Stomach (tissue), 9 donors: Measurements from ENCODE around the gene CSMD2. TPM values are rescaled to one million over a fixed set of nuclear protein-coding genes. Genes with fewer than 3 reads are reported as not detected.

Experiments used
- DNase-seq, 2 donors: peaks; one replicate each; pipeline versions ENCODE4 v3.0.0 to v3.0.0-alpha.2; 2013 to 2019
- H3K27ac ChIP-seq, 5 donors: fragments of 200-600 bp in 4 of 5; sonication (generic) in 4 of 5; one replicate each; pipeline ENCODE4 v1.5.1; 2013 to 2019; ENCODE audit warnings: mild to moderate bottlenecking in 1 of 5, moderate library complexity in 1 of 5
- H3K27me3 ChIP-seq, 3 donors: fragments of 200-600 bp; sonication (generic); one replicate each; pipeline ENCODE4 v1.5.1; 2017 to 2019; ENCODE audit warnings: mixed run types in 1 of 3
- H3K36me3 ChIP-seq, 4 donors: fragments of 200-600 bp; sonication (generic); 1 replicate in 3 of 4; 2 replicates in 1 of 4; pipeline ENCODE4 v1.5.1; 2016 to 2019
- H3K4me1 ChIP-seq, 4 donors: fragments of 200-600 bp; sonication (generic); one replicate each; pipeline ENCODE4 v1.5.1; 2016 to 2019
- H3K4me3 ChIP-seq, 4 donors: fragments of 200-600 bp; sonication (generic) in 3 of 4; one replicate each; pipeline ENCODE4 v1.5.1; 2016 to 2019; ENCODE audit warnings: mild to moderate bottlenecking in 1 of 4
- H3K9me3 ChIP-seq, 4 donors: fragments of 200-600 bp; sonication (generic); one replicate each; pipeline ENCODE4 v1.5.1; 2016 to 2019
- EP300 ChIP-seq: sonication (generic); formaldehyde crosslinking; IDR thresholded peaks from one replicate; pipeline ENCODE4 v1.6.1; 2017; ENCODE audit warnings: antibody characterized with exemption
- POLR2A ChIP-seq, 4 donors: fragments of 450-650 bp; IDR thresholded peaks; one replicate each; pipeline ENCODE4 v1.6.1; 2016; ENCODE audit warnings: antibody characterized with exemption in 4 of 4, control low read depth in 2 of 4, mild to moderate bottlenecking in 1 of 4, moderate library complexity in 1 of 4
- POLR2AphosphoS5 ChIP-seq, 3 donors: sonication (generic); formaldehyde crosslinking; IDR thresholded peaks; one replicate each; pipeline ENCODE4 v1.6.1; 2016; ENCODE audit warnings: antibody characterized with exemption in 3 of 3
- WGBS, 5 donors: extraction: QIAGEN DNeasy Blood & Tissue Kit in 3 of 5; methylation state at CpG; one replicate each; pipeline versions ENCODE4 v1.1.5 to v1.1.7; 2013 to 2018; 5-methylcytosine and 5-hydroxymethylcytosine counted together
- intact Hi-C: fragments of 100-400 bp; cut with DNase I; formaldehyde crosslinking; loops from one replicate; pipeline ENCODE4 v1.15.1; 2023; ENCODE audit warnings: low total_unique reads
- polyA plus RNA-seq, 3 donors: library from polyadenylated mRNA; stranded (reverse); fragments of 200-250 nt; gene quantifications; one replicate each; pipeline ENCODE4 v1.2.3, GENCODE V29; 2013
- total RNA-seq, 5 donors: library from RNA; depleted of rRNA; stranded (reverse); fragments of >200 nt; gene quantifications; one replicate each; pipeline versions ENCODE4 v1.1.0 to v1.2.3, GENCODE V29; 2014 to 2016
- TF ChIP-seq, protein P1 (sequence below), 7 experiments: fragments of 450-650 bp in 4 of 7; fragments of 200-600 bp in 3 of 7; sonication (generic) in 3 of 7; IDR thresholded peaks; one replicate each; pipeline ENCODE4 v1.5.1; 2016 to 2019; ENCODE audit warnings: antibody characterized with exemption in 7 of 7, control low read depth in 2 of 7, mild to moderate bottlenecking in 1 of 7
- donor health status: healthy with polysubstance abuse.
- donor health status: Bipolar disorder and iron deficiency.
- donor health status: healthy.

Gene CSMD2
- total and polyA plus RNA-seq, 8 donors: 0.10 to 3.5 (median 0.37) TPM; not detected in 1

DNA sequence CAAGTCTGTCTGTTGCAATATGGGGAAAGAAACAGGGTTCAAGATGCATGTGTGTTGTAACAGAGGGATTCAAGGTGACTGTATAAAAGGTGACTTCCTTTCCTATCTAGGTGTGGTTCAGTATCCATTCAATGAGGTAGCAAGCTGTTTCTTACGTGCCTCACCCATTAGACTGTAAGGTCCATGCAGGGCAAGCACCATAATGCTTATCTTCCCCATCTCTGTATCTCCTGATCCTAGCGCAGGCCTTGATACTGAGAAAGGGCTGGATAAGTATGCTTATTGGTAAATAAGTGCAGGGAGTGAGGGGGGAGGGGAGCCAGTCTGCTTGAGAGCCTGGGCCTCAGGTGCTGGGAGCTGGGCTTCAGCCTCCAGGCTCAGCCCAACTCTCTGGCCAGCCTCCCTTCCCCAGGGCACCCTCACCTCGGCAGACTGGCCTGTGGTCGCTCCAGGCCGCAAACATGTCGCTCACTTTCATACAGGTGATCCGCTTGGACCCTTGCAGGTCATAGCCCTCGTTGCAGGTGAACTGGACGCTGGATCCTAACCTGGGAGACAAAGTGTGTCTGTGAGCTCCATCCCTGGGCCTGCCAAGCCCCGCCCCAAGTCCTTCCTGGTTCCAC lies 345.6 kb downstream of the CSMD2 start:
- intact Hi-C loops: no loop called here
- peaks cover 0 to 20% (median 3%) of the 10 kb centered on the region in 3 donors for H3K27me3 ChIP-seq
- H3K9me3 ChIP-seq: no peaks in the 10 kb centered on the region
- no peak overlapping the region for H3K27ac ChIP-seq
- no peak for DNase-seq
- no peaks in the 10 kb centered on the region for H3K4me1 ChIP-seq
- no peak for TF ChIP-seq POLR2AphosphoS5 (IDR thresholded peaks at IDR 0.05)
- TF ChIP-seq, protein P1, sequence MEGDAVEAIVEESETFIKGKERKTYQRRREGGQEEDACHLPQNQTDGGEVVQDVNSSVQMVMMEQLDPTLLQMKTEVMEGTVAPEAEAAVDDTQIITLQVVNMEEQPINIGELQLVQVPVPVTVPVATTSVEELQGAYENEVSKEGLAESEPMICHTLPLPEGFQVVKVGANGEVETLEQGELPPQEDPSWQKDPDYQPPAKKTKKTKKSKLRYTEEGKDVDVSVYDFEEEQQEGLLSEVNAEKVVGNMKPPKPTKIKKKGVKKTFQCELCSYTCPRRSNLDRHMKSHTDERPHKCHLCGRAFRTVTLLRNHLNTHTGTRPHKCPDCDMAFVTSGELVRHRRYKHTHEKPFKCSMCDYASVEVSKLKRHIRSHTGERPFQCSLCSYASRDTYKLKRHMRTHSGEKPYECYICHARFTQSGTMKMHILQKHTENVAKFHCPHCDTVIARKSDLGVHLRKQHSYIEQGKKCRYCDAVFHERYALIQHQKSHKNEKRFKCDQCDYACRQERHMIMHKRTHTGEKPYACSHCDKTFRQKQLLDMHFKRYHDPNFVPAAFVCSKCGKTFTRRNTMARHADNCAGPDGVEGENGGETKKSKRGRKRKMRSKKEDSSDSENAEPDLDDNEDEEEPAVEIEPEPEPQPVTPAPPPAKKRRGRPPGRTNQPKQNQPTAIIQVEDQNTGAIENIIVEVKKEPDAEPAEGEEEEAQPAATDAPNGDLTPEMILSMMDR (IDR thresholded peaks at IDR 0.05): no peak
- no peak for TF ChIP-seq EP300
- WGBS, 5 donors: 77 to 83% (median 80%) methylated on average over 10 of the region's 10 CpGs
- no peaks in the 10 kb centered on the region for H3K36me3 ChIP-seq
- H3K4me3 ChIP-seq: no peak overlapping the region

DNA sequence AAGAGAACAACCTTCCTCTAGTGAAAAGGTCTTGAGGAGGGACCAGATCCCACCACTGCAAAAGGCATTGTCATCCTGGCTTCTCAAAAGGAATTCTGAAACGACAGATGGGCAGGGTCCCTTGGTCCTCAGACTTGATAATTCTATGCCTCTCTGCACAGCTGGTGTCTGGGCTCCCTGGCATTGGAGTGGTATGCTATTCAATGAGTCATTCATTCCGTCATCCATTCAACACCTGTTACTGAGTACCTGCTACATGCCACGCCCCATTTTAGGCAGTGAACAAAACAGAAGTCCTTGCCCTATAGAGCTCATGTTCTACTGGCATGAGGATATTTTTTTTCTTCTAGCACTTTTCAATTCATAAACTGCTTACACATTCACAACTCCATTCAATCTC lies 347.0 kb downstream of the CSMD2 start:
- no peak overlapping the region for H3K4me3 ChIP-seq
- DNase-seq: no peak
- intact Hi-C loops: no loop called here
- no peak overlapping the region for H3K27ac ChIP-seq
- no peaks in the 10 kb centered on the region for H3K36me3 ChIP-seq
- H3K27me3 ChIP-seq: peaks cover 0 to 22% (median 3%) of the 10 kb centered on the region in 3 donors
- no peaks in the 10 kb centered on the region for H3K9me3 ChIP-seq
- H3K4me1 ChIP-seq: no peaks in the 10 kb centered on the region
- TF ChIP-seq POLR2AphosphoS5 (IDR thresholded peaks at IDR 0.05) (no peak), EP300 (no peak), POLR2A (IDR thresholded peaks at IDR 0.05) (no peak)
- TF ChIP-seq, protein P1 (IDR thresholded peaks at IDR 0.05): no peak
- 58 to 84% (median 72%) methylated on average over 3 of the region's 3 CpGs for WGBS, 5 donors

- 38 to 44% (median 42%) methylated on average over 4 of the region's 4 CpGs for WGBS, 5 donors
- intact Hi-C loops: no loop called here
- no peak for TF ChIP-seq POLR2A (IDR thresholded peaks at IDR 0.05)
- no peak for TF ChIP-seq POLR2AphosphoS5 (IDR thresholded peaks at IDR 0.05)
- TF ChIP-seq, protein P1 (IDR thresholded peaks at IDR 0.05): no peak
- TF ChIP-seq EP300: no peak
These were observed 350.0 kb downstream of the CSMD2 start for GRCh38 chr1:33815061-33815460.

DNA sequence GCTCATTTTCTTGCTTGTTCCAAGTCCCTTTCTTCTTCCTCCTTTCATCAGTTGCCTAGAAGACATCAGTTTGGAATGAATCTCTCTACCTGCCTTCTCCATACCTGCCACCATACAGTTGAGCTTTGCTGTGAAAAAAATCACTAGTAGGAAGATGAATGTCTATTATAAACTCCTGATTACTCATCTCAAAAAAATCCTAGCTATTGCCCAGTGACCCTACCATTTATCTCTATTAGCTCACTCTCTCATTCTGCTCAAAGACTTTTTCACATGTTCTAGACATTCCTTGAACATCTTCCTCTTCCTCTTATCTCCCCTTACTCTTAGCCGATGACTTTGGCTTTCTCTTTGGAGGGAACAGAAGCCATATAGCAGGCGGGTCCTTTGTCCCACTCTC lies 350.9 kb downstream of the CSMD2 start:
- no peak for TF ChIP-seq POLR2AphosphoS5 (IDR thresholded peaks at IDR 0.05)
- no peak for TF ChIP-seq POLR2A (IDR thresholded peaks at IDR 0.05)
- TF ChIP-seq, protein P1 (IDR thresholded peaks at IDR 0.05): no peak
- no peak for TF ChIP-seq EP300
- H3K36me3 ChIP-seq: no peaks in the 10 kb centered on the region
- intact Hi-C loops: no loop called here
- DNase-seq: no peak
- H3K27ac ChIP-seq: no peak overlapping the region
- H3K27me3 ChIP-seq: peaks cover 0 to 3% (median 0%) of the 10 kb centered on the region in 3 donors
- peaks cover 0 to 6% (median 2%) of the 10 kb centered on the region in 4 donors for H3K9me3 ChIP-seq
- no peak overlapping the region for H3K4me3 ChIP-seq
- H3K4me1 ChIP-seq: no peaks in the 10 kb centered on the region
- 77 to 96% (median 88%) methylated on average over 2 of the region's 2 CpGs for WGBS, 5 donors

More at GRCh38 chr1:33815061-33815460, 350.0 kb downstream of the CSMD2 start:
- Histone ChIP-seq H3K9me3 (peaks cover 0 to 6% (median 0%) of the 10 kb centered on the region in 4 donors), H3K4me1 (no peaks in the 10 kb centered on the region), H3K27ac (no peak overlapping the region), H3K27me3 (peaks cover 0 to 3% (median 0%) of the 10 kb centered on the region in 3 donors), H3K4me3 (no peak overlapping the region), H3K36me3 (no peaks in the 10 kb centered on the region)
- no peak for DNase-seq
